Right forelimb (tissue), 1 donor: Measurements from ENCODE around the gene HSPBP1.

Source experiments
- DNase-seq: peaks from one replicate; pipeline ENCODE4 v3.0.0-alpha.2; 2018

Gene HSPBP1

DNA sequence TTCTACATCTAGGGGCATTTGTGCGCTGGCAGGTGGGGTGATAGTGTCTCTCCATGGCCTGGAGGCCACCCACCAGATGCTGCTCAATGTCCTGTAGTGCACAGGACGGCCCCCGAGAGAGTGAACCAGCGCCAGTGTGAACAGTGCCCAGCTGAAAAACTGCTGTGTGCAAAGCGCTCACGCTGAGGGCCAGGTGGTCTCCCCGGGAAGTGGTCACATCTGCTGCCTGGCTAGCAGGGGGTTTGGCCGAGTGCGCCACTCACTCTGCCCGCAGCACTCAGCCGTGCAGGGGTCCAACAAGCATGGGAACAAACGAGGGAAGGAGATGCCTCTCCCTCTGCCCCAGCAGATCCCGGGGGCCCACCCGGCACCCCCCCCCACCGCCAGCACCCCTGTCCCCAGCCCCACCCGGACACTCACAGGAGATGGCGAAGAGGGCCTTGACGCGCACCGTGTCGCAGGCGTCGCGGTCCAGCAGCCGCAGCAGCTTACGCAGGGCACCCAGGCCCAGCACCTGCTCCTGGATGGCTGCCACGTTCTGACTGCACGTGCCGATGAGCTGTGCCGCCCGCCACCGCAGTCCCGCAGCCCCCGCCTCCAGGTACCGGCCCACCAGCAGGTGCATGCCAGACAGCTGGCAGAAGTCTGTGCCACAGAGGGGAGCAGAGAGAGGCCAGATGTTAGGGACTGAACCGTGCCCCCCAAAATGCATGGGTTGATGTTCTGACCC lies 5.8 kb downstream of the HSPBP1 start:
- no peak for DNase-seq

GRCh38 chr19:55272142-55272541 lies 7.8 kb downstream of the HSPBP1 start:
- no peak for DNase-seq

GRCh38 chr19:55270172-55270942 lies 9.6 kb downstream of the HSPBP1 start:
- no peak for DNase-seq

DNA sequence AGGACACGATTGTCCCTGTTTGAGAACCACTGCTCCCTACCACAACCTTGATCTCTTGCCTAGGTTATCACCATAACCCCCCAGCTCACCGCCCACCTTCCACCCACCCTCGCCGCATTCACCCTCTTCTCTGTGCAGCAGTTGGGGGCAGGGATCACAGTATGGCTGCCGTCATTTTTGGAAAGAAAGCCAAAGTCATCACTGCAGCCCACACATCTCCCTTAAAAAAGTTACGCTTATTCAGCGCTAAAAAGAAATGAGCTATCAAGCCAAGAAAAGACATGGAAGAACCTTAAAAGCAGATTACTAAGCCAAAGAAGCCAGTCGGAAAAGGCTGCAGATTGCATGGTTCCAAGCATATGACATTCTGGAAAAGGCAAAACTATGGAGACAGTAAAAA lies 10.6 kb downstream of the HSPBP1 start:
- DNase-seq, result no peak

- DNase-seq, result no peak
Observed at GRCh38 chr19:55266840-55267239, 13.1 kb downstream of the HSPBP1 start.

DNA sequence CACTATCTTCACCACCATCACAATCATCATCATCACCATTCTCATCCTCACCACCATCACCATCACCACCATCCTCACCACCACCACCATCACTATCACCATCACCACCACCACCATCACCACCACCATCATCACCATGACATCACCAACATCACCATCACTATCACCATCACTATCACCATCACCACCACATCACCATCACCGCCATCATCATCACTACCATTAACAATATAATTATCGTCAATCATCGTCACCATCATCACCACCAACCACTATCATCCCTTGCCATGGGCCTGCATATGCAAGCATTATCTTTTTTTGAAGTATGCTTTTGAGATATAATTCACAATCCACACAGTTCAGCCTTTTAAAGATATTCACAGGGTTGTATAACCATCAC lies 13.5 kb downstream of the HSPBP1 start:
- no peak for DNase-seq

DNA sequence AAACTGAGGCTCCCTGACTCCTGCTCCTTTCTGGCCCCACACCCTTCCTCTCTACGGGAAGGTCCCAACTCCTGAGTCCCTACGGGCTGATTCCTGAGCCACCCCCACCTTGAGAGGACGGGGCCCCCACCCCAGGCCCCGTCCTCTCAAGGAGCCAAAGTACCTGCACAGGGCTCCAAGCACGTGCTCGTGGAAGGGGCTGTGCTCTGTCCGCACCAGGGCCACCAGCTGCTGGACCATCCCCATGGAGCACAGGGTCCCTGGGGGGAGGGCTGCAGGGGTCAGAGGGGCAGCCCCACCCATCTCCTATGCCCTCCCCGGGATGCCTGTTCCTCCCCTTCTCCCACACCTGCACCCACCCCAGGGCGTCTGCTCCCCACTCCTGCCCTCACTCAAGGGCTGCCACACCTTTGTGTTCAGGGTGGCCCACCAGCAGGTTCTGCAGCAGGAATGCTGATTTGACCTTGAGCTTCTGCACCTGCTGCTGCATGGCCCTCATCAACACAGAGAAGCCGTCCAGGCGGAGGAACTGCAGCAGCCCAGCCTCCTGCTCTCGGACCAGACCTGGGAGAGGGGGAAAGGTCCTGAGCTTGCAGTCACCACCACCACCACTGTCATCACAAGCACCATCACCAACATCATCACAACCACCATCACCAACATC lies 14.1 kb downstream of the HSPBP1 start:
- DNase-seq, result no peak

DNA sequence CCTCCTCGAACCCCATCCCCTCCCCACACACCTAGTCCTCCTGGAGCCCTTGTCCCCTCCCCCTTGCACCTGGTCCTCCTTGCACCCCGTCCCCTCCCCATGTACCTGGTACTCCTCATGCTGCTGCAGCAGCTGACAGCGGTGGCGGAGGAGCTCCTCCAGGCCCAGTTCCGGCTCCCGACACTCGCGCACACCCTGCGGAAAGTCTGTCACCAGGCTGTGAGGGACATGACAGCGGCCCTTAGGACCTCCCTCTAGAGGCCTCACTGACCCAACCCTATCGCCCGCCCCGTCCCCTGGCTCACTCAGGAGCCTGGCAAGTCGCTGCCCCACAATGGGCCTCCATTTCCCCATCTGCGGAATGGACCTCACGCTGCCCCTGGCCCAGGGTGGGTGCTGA lies 14.7 kb downstream of the HSPBP1 start:
- no peak for DNase-seq

DNA sequence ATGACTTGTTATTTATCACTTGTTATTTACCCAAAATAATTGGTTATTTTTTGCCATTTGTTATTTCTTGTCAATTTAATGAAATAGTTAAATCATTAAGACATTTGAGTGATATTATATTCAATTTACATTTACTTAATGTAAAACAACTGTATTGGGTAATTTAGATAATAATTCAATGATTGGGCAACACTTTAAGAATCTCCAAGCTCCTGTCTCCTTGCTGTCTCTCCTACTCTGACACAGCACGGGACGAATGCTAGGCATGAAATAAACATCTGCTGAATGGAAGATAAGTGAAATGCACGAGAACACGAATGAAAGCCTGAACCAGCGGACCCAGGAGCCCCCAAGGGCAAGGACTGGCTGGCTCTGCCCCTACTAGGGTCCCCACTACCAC lies 15.4 kb downstream of the HSPBP1 start:
- no peak for DNase-seq

DNA sequence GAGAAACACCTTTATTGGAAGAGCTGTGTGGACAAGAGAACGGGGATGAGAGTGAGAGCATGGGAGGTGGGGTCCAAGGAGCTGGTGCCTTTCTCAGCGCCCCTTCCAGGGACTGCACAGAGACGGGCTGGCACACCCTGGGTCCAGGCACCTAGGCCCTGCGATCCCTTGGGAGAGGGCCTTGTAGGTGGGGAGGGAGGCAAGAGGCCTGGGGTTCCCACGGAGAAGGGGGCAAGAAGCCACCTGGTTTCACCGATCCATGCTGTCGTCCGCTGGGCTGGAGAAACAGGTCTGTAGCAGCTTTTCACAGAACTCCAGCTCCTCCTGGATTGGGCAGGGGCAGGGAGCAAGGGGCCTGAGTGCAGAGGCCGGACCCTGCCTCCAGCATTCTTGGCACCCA lies 17.6 kb downstream of the HSPBP1 start:
- DNase-seq, result no peak

GRCh38 chr19:55261671-55262126 lies 18.2 kb downstream of the HSPBP1 start:
- no peak for DNase-seq

DNA sequence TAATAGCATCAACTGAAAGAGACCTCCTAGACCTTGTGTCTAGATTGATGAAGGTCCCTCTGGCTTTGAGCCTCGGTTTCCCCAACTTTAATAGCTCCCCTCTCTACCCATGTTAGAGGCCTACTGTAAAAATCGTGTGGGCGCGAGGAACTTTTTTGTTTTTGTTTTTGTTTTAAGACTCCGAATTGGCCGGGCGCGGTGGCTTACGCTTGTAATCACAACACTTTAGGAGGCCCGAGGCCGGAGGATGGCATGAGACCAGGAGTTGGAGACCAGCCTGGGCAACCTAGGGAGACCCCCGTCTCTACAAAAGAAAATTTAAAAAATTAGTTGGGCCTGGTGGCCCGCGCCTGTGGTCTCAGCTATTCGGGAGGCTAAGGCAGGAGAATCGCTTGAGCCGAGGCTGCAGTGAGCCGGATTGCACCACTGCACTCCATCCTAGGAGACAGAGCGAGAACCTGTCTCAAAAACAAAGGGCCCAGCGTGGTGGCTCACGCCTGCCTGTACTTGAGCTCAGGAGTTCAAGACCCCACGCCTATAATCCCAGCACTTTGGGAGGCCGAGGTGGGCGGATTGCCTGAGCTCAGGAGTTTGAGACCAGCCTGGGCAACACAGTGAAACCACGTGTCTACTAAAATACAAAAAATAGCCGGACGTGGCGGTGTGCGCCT lies 20.2 kb downstream of the HSPBP1 start:
- no peak for DNase-seq

DNA sequence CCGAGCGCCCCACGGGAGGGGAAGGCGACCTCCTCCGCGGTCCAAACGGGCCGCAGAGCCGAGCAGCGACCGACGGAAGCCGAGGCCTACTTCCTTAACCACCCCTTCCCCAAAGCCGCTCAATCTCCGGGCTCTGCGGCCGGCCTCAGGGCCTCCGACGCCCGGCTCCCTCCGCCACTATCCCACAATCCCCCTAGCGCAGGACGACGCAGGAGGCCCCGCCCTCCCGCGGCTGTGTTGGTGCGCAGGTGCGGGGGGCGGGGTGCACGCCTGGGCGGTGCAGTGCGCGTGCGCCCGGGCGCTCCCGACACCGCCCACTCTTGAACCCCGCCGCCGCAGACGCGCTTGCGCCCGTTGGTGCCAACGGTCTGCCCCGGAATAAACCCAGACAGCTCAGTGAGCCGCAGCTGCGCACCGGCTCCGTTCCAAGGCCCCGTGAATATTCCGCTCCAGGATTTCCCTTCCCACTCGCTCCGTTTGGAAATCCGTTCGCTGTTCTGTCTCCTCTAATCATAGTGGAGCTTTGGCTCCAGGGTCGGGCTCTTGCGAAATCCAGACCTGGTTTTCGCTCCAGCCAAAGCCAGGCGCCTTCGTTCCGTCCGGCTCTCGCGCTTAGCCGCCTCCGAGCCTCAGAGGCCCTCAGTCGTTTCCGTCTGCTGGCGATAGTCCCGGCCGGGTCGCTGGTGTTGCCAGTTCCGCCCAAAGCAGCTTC lies 20.9 kb downstream of the HSPBP1 start, which contains the start of gene PPP6R1:
Gene PPP6R1, minus strand, starts transcription at position 190 of the 712 bp plus-strand sequence. CDS start 11,914 bp downstream, outside the sequence.
- DNase-seq, result peak; percentile 100

DNA sequence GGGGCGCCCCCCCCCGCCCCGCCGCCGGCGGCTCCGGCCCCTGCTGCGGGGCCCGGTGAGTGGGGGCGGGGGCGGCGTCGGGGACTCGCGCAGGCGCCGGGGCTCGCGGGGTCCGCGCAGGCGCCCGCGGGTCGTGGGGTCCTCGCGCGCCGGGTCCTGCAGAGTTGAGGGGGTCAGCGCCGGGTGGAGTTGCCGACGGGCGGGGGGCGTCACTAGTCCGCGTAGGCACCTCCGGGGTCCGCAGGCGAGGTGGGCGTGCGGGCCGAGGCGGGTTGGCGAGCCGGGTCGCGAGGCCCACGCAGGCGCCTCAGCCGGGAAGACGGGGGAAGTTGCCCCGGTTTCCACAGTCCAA lies 21.5 kb downstream of the HSPBP1 start:
- DNase-seq, result no peak

- no peak for DNase-seq
Observed at GRCh38 chr19:55257461-55258420, 22.2 kb downstream of the HSPBP1 start.

GRCh38 chr19:55256562-55257460 lies 23.1 kb downstream of the HSPBP1 start:
- no peak for DNase-seq

DNA sequence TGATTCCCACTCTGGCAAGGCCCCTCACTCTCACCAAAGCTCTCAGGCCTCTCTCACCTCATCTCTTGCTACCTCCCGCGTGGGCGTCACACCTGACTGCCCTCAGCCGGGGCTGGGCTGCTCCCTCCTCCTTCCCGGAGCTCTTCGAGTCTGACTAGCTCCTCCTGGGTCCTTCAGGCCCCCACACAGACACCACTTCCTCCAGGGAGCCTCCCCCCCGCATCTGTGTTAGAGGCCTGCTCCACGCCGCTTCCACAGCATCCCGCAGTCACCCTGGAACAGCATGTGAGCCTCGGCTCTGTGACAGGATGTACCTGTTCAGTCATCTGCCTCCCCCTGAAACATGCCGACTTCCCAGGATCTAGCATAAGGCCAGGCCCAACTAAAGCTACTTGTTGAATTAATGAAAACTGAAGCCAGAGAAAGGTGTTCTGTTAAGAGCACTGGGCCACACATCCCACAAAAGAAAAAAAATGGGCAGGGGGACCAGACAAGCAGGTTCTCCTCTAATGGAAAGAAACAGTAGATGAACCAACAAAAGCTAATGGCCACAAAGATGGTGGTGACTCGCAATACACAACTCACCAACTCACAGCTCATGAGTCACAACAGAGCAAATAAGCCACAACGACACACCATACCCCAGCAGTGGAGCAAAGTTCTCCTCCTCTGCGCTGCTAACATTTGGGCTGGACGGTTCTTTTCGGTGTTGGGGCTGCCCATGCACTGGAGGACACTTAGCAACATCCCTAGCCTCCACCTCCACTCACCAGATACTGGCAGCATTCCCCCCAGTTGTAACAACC lies 24.1 kb downstream of the HSPBP1 start:
- no peak for DNase-seq

- DNase-seq, result no peak
Observed at GRCh38 chr19:55254625-55254977, 25.3 kb downstream of the HSPBP1 start.

DNA sequence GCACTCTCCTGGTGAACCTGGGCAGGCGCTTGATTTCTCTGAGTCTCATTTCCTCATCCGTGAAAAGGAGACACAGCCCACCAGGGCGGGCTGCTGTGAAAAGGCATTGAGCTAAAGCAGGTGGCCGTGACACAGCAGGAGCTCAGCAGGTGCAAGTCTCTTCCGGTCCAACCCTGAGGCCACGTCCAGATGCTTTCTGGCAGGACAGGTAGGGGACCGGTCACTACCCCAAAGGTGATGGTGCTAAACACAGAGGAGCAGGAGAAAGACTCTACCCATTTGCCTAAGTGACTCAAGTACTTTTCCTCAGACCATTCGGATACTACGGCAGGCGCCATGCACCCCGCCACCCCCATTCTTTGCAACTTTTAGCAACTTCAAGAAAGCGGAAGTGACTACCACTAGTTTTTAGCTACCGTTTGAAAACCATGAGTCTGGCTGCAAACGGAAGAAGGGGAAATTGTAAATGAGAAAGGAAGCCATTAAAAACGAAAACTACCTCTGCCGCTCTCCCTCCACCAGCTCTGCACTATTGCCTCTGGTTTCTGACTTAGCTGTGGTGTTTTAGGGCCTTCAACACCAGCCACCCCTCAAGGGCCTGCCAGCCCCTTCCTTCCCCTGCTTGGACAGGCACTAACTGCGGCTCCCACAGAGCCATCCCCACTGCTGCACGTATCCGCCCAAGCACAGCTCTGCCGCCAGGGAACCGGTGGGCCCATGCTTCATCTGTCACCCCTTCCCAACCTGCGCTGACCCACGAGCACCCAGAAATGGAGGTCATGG lies 25.9 kb downstream of the HSPBP1 start:
- DNase-seq, result no peak
